ENCODE results near the gene CAST.
A peak's percentile ranks its signal among the peaks of the same experiment; 100 is the strongest.
"Not testable (repeated sequence)": the region's sequence is repeated elsewhere in the genome, so short reads cannot be mapped to it uniquely, and the experiment has no call there.

Gene CAST, protein sequence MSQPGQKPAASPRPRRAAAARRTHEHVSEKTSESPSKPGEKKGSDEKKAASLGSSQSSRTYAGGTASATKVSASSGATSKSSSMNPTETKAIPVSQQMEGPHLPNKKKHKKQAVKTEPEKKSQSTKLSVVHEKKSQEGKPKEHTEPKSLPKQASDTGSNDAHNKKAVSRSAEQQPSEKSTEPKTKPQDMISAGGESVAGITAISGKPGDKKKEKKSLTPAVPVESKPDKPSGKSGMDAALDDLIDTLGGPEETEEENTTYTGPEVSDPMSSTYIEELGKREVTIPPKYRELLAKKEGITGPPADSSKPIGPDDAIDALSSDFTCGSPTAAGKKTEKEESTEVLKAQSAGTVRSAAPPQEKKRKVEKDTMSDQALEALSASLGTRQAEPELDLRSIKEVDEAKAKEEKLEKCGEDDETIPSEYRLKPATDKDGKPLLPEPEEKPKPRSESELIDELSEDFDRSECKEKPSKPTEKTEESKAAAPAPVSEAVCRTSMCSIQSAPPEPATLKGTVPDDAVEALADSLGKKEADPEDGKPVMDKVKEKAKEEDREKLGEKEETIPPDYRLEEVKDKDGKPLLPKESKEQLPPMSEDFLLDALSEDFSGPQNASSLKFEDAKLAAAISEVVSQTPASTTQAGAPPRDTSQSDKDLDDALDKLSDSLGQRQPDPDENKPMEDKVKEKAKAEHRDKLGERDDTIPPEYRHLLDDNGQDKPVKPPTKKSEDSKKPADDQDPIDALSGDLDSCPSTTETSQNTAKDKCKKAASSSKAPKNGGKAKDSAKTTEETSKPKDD

DNA sequence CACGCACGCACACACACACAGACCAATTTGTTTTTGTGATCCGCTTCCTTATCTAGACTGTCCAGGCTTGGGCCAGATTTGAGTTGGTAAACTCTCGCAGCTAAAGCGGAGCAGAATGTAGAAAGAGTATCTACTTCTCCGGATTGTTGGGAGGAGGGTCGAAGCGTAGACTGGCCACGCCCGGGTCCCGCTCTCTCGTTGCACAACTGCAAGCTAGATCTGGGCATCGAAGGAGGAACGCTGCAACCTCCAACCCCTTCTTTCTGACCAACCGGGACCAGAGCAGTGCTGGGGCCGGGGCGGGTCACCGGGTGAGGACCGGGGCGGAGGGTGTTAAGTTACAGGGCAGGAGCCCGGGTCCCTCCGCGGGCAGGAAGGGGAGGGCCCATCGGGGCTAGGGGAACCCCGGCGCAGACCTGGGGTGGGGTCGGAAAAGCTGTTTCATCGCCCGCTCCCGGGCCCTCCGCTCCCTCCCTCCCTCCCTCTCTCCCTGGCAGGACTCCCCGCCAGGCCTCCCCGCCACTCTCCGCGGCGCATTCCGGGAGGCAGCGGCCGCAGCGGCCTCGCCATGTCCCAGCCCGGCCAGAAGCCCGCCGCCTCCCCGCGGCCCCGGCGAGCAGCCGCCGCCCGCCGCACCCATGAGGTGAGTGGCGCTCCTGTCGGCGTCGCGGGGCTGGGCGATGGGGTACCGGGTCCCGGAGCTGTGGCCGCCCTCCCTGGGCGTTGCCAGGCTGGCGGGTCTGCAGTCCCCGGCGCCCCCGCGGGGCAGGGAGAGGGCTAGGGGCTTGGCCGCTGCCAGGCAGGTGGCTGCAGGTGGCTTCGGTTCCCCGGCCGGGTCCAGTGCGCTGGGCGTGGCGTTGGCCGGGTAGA lies at the start of gene CAST:
CAST (plus strand) TSS at position 522 of the 870 bp plus-strand sequence; CDS start at position 569, 47 bp downstream.
- DNase-seq: peak; percentile 46

DNA sequence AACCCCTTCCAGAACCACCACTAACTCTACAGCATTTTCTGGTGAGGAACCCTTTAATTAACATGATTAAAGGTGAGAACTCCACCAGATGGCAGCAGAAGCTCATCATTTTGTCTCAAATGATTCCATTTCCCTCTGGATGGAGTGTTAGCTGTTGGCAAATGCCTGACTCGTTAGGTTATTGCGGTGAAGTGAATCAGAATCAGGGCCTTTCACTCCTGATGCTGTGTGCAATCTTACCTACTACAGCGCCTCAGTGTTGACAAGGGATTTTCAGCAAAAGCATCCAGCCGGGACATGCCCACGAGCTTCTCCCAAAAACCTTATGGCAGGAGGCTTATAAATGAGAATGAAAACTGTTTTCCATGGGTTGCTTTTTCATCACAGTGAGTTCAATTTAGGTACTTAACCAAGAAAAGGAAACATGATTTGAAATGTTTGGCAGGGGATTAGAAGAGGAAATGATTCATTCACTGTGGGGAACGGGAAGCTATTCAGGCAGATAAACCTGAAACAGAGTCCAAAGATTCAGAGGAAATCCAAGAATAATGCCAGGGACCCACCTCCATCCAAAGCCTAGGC lies 48.0 kb upstream of the CAST start:
- DNase-seq: peak; percentile 83

- no peak for DNase-seq
These were observed 47.0 kb upstream of the CAST start for GRCh38 chr5:96615223-96615622.

GRCh38 chr5:96616801-96617200 lies 45.4 kb upstream of the CAST start:
- DNase-seq: no peak

DNA sequence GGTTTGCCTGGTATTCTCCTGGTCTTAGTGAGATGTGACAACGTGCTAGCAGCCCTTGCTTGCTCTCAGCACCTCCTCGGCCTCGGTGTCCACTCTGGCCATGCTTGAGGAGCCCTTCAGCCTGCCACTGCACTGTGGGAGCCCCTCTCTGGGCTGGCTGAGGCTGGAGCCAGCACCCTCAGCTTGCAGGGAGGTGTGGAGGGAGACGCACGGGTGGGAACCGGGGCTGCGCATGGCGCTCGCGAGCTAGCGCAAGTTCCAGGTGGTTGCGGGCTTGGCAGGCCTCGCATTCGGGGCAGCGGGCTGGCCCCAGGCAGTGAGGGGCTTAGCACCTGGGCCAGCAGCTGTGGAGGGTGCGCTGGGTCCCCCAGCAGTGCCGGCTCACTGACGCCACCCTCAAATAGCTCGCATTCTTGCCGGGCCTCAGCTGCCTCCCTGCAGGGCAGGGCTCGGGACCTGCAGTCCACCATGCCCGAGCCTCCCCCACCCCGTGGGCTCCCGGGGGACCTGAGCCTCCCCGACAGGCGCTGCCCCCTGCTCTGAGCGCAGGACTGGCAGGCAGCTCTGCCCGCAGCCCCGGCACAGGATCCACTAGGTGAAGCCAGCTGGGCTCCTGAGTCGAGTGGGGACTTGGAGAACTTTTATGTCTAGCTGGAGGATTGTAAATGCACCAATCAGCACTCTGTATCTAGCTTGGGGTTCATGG lies 43.7 kb upstream of the CAST start:
- DNase-seq: not testable (repeated sequence)

- DNase-seq: no peak
These were observed 42.2 kb upstream of the CAST start for GRCh38 chr5:96619946-96620345.

GRCh38 chr5:96624596-96624995 lies 37.6 kb upstream of the CAST start:
- no peak for DNase-seq

DNA sequence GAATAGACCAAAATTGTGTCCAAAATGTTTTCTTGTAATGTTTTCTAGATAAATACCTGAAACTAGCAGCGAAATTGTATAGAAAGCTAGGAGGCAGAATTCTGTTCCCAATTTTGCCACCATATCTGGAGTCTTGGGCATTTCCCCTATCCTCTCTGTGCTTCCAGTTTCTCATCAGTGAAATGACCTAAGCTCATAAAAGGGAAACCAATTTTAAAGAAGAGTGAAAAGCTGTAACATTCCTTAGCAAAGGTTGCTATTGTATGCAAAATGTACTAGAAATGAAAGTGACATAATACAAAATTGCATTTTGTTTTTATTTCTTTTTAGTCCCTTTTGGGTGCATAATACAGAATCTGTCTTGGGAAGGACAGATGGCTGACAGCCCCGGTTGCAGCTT lies 36.8 kb upstream of the CAST start:
- DNase-seq: no peak

GRCh38 chr5:96626956-96627355 lies 35.2 kb upstream of the CAST start:
- no peak for DNase-seq

DNA sequence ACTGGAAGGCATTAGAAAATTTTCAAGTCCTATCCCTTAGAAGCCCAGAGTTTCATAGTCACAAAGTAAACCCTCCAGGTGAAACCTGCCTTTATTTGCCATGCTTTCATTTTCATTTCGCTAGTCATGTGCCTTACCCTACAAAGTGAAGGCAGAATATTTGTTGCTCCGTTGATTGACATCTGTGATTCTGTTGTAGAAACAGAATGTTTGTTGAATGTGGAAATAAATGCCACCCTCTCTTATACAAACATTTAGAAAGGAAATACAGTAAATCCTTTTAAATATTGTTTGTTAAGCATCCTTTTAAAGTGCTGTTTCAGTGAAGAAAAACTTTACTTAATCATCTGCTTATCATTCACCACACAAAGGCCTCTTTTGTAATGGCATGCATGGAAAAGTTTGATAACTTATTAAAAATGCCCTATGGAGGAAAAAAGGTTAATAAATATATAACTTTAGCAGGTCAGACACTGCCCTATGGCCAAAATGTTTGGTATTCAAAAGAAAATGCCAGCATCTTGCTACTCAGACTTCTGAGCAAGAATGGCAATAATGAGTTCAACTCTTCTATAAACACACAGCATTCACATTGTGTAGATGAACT lies 34.3 kb upstream of the CAST start:
- no peak for DNase-seq

- no peak for DNase-seq
These were observed 33.8 kb upstream of the CAST start for GRCh38 chr5:96628406-96628805.

DNA sequence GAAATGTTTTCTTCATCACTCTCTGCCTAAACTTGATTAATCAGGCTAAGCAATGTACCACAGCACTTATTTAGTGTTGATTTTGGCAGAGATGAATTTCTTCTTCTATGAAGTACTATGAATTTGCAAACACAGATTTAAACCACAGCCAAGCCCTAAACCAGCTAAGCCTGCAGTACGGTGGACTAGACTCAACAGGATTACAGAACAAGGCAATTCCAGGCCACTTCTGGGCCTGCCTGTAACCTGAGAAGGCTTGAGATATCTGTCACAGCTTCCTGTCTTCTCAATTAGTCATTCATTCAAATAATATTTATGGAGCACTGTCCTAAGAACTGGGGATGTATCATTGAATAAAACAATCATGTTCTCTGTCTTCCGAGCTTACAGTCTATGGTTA lies 32.4 kb upstream of the CAST start:
- peak; percentile 75 for DNase-seq

DNA sequence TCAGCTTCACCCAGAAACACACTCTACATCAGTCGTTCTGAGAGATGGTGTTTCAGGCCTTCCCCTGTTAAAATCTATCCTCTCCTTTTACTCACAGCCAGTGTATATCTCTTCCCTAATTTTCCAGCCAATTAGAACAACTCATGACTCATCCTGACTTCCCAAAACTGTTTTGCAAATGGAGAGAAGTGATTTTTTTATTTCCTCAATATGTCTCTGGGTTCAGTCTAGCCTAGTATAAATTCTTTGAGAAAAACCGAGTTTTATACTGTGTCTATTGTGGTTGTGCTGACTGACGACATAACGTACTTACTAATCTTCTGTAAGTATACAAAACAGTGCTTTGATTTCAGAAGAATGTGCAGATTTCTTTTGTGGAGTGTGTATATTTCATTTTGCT lies 28.4 kb upstream of the CAST start:
- DNase-seq: no peak

DNA sequence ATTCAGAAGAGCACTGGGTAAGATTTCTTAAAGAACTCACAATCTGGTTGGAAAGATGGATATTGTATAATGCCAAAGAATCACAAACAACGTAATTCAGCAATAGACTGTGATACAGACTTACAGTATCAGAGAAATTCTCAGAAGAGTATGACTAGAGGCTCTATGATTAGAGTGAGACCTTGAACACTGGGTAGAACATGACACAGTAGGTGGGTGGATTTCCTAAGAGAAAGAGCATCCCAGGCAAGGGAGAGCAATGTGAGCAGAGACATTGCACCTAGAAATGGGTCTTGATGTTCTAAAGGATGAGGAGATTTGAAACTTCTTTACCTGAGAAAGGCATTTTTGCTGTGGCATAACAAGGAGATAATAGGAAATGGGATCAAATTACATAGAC lies 27.3 kb upstream of the CAST start:
- DNase-seq: no peak

DNA sequence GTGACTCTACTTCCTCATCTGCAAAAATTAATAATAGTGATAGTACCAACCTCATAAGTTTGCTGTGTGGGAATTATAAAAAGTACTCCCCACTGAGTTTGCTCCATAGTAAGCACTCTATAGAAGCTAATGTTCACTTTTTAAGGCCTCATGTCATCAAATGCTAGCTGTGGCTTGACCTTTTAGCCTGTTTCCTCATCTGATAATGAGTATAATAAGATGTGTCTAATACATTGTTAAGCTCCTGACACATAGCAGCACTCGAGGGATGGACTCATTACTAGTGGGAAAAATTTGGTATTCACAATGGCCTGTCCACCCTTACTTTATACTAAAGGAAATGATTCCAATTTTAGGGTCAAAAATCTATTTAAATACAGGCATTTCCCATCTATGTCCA lies 26.1 kb upstream of the CAST start:
- DNase-seq: no peak

DNA sequence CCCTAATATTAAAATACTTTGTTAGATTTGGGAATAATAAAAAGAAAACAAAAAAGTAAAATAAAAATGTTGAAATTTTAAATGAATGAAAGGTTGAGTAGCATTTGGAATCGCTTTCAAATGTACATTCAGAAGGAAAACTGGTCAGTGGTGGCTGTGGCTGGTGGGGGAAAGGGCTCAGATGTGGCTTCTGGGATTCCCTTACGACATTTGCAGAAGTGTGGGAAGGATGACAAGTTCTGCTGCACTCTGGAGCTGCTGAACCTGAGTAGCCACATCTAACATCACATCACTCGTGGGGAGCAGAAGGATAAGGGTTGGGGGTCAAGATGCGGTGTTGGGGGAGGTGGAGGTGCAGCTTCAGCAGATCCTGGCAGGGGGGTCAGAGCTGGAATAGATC lies 25.6 kb upstream of the CAST start:
- DNase-seq: no peak

DNA sequence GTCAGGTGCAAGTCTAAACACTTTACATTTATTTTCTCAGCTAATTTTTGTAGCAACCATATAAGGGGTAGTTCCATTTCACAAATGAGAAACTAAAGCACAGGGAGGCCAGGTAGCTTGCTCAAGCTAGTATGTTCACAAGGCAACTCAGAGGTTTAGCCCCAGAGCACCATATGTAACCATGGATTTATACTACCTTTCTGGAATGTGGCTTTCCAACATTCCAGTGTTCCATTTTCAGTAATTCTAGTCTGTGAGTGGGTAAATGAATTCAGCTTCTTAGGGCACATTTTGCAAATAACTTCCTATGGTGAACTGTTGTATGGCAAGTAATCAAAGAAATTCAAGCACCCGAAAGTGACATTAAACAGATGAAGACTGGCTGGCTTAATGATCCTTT lies 25.0 kb upstream of the CAST start:
- DNase-seq: no peak

GRCh38 chr5:96638561-96638960 lies 23.6 kb upstream of the CAST start:
- no peak for DNase-seq

GRCh38 chr5:96640696-96641095 lies 21.5 kb upstream of the CAST start:
- no peak for DNase-seq

DNA sequence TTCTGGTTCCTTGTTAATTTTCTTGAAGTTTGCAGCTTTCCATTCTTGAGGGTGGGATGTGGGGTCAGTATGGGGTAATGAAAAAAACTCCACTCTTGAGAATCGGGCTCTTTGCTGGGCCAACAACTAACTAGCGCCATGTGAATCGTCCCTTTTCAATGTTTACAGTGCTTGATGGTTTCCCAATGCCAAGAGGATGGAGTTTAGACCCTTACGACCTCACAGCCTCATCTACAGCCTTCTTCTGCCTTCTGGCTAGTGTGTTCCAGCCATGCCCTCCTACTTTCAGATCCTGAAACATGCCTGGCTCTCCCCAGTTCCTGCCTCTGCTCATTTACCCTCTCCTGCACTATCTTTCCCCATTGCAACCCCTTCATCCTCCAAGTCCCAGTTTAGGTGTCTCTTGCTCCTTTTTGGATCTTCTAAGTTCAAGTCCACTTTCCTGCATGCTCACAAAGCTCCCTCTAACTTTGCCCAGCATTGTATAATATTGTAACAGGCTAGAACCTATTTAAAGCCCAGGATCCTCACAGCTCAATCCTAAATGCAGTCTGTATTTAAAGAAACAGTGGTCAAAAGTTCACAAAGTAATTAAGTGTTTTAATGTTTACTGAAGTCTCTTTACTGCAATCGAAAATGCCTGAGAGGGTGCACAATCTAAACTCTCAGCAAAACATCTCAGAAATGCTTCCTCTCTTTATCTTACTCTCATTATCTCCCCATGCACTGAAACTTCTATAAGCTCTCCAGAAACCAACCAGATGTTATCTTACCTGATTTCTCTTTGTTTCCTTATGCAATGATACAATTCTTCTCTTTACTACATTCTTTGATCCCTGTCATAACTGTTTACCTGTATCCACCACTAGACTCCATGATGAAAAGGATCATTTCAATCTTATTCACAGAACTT lies 20.6 kb upstream of the CAST start:
- DNase-seq: no peak

- no peak for DNase-seq
These were observed 19.9 kb upstream of the CAST start for GRCh38 chr5:96642281-96642640.

Measured in NCI-H82 (cell line).